Chondrocyte (in vitro differentiated cells): Measurements from ENCODE around the gene TTC9B. TPM values are rescaled to one million over a fixed set of nuclear protein-coding genes. Genes with fewer than 3 reads are reported as not detected.
"Not testable (repeated sequence)": the region's sequence is repeated elsewhere in the genome, so short reads cannot be mapped to it uniquely, and the experiment has no call there.

ENCODE experiments used
- DNase-seq: peaks from one replicate; pipeline ENCODE4 v3.0.0; 2021; ENCODE audit warnings: mixed read lengths, low spot score
- H3K27ac Mint-ChIP-seq: one replicate; pipeline ENCODE4 v1.8.0; 2021; ENCODE audit warnings: mild to moderate bottlenecking, moderate library complexity, mixed read lengths; ENCODE audit not compliant: unreplicated experiment
- H3K27me3 Mint-ChIP-seq: 2 replicates; pipeline ENCODE4 v1.8.0; 2021; ENCODE audit warnings: low read depth, mixed read lengths
- H3K36me3 Mint-ChIP-seq: 2 replicates; pipeline ENCODE4 v1.8.0; 2021; ENCODE audit warnings: low read depth, mixed read lengths
- H3K4me1 Mint-ChIP-seq: 2 replicates; pipeline ENCODE4 v1.8.0; 2021; ENCODE audit warnings: low read depth, mild to moderate bottlenecking, mixed read lengths
- H3K4me3 Mint-ChIP-seq: one replicate; pipeline ENCODE4 v1.8.0; 2021; ENCODE audit warnings: mild to moderate bottlenecking, moderate library complexity, mixed read lengths; ENCODE audit not compliant: unreplicated experiment
- H3K9me3 Mint-ChIP-seq: 2 replicates; pipeline ENCODE4 v1.8.0; 2021; ENCODE audit warnings: low read depth, mixed read lengths
- total RNA-seq: library from RNA; stranded (reverse); gene quantifications from 3 replicates; pipeline ENCODE4 v1.2.1, GENCODE V29; 2021
- TF ChIP-seq, protein P1 (sequence below): fragments of 200-600 bp; sonication (generic); IDR thresholded peaks from 2 replicates; pipeline ENCODE4 v1.5.0; 2021; ENCODE audit warnings: antibody characterized with exemption, mild to moderate bottlenecking, moderate library complexity

The TTC9B gene
- total RNA-seq, 1 donor from 2014 or later = not detected

DNA sequence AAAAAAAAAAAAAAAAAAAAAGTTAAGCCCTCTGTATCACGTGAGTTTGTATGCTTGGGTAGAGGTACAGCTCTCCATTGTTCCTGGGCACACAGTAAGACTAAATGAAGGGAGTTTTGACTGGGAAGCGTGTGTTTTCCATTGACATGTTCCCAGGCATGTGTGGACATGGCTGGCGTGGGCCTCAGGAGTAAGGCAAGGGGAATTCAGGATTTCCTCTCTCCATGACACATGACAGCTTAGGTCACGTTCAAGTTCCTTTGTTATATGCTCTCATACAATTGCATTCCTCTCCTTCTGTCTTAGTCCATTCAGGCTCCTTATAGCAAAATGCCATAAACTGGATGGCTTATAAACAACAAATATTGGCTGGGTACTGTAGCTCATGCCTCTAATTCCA, 44.1 kb downstream of the TTC9B start:
- H3K4me3 Mint-ChIP-seq = no peak overlapping the region
- TF ChIP-seq, protein P1, sequence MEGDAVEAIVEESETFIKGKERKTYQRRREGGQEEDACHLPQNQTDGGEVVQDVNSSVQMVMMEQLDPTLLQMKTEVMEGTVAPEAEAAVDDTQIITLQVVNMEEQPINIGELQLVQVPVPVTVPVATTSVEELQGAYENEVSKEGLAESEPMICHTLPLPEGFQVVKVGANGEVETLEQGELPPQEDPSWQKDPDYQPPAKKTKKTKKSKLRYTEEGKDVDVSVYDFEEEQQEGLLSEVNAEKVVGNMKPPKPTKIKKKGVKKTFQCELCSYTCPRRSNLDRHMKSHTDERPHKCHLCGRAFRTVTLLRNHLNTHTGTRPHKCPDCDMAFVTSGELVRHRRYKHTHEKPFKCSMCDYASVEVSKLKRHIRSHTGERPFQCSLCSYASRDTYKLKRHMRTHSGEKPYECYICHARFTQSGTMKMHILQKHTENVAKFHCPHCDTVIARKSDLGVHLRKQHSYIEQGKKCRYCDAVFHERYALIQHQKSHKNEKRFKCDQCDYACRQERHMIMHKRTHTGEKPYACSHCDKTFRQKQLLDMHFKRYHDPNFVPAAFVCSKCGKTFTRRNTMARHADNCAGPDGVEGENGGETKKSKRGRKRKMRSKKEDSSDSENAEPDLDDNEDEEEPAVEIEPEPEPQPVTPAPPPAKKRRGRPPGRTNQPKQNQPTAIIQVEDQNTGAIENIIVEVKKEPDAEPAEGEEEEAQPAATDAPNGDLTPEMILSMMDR = no peak
- H3K27ac Mint-ChIP-seq = no peak overlapping the region
- H3K36me3 Mint-ChIP-seq = no peaks in the 10 kb centered on the region
- no peaks in the 10 kb centered on the region for H3K4me1 Mint-ChIP-seq
- peaks cover 6% of the 10 kb centered on the region for H3K27me3 Mint-ChIP-seq
- peaks cover 6% of the 10 kb centered on the region for H3K9me3 Mint-ChIP-seq
- DNase-seq = no peak

DNA sequence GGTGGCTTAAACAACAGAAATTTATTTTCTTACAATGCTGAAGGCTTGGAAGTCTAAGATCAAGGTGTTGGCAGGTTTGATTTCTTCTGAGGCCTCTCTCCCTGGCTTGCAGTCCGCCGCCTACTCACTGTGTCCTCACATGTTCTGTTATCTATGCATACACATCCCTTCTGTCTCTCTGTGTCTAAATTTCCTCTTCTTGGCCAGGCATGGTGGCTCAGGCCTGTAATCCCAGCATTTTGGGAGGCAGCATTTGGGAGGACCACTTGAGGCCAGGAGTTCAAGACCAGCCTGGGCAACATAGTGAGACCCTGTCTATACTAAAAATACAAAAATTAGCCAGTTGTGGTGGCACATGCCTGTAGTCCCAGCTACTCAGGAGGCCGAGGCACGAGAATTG, 46.9 kb downstream of the TTC9B start:
- H3K4me3 Mint-ChIP-seq, H3K36me3 Mint-ChIP-seq, DNase-seq, H3K4me1 Mint-ChIP-seq, H3K9me3 Mint-ChIP-seq, H3K27ac Mint-ChIP-seq, H3K27me3 Mint-ChIP-seq: not testable (repeated sequence)

DNA sequence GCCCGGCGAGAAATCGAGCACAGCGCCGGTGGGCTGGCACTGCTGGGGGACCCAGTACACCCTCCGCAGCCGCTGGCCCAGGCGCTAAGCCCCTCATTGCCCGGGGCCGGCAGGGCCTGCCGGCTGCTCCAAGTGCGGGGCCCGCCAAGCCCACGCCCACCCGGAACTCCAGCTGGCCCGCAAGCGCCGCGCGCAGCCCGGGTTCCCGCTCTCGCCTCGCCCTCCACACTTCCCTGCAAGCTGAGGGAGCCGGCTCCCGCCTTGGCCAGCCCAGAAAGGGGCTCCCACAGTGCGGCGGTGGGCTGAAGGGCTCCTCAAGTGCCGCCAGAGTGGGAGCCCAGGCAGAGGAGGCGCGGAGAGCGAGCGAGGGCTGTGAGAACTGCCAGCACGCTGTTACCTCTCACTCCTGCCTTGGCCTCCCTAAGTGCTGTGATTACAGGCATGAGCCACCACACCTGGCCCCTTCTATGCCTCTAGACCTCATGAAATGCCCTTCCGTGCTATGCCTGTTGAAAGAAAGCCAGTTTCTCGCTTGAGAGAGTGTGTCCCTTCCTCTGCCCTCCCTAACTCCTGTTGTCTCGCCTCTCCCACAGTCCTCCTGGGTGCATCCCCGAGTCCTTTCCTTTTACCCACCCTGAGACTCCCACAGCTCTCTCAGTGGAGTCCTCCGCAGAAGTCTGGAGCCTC, 47.7 kb downstream of the TTC9B start:
- not testable (repeated sequence) for H3K4me3 Mint-ChIP-seq, H3K27me3 Mint-ChIP-seq, H3K9me3 Mint-ChIP-seq, H3K4me1 Mint-ChIP-seq, H3K27ac Mint-ChIP-seq, H3K36me3 Mint-ChIP-seq, DNase-seq

DNA sequence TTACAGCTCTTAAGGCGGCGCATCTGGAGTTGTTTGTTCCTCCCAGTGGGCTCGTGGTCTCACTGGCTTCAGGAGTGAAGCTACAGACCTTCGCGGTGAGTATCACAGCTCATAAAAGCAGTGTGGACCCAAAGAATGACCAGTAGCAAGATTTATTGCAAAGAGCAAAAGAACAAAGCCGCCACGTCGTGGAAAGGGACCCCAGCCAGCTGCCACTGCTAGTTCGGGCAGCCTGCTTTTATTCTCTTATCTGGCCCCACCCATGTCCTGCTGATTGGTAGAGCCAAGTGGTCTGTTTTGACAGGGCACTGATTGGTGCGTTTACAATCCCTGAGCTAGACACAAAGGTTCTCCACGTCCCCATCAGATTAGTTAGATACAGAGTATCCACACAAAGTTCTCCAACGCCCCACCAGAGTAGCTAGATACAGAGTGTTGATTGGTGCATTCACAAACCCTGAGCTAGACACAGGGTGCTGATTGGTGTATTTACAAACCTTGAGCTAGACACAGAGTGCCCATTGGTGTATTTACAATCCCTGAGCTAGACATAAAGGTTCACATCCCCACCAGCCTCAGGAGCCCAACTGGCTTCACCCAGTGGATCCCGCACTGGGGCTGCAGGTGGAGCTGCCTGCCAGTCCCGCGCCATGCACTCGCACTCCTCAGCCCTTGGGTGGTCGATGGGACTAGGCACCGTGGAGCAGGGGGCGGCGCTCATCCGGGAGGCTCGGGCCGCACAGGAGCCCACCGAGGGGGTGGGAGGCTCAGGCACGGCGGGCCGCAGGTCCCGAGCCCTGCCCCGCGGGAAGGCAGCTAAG, 48.5 kb downstream of the TTC9B start:
- H3K9me3 Mint-ChIP-seq, H3K4me3 Mint-ChIP-seq, H3K27me3 Mint-ChIP-seq, H3K36me3 Mint-ChIP-seq, DNase-seq, H3K27ac Mint-ChIP-seq, H3K4me1 Mint-ChIP-seq: not testable (repeated sequence)

Other genes with a start within 250 kb of the TTC9B start
- gene PSMC4, start 247.2 kb downstream of the TTC9B start, total RNA-seq = 75.2 to 94.4 TPM (median 75.4 TPM) in 3 replicates
- gene ZNF546, start 221.3 kb downstream of the TTC9B start, total RNA-seq = 2.0 to 7.5 TPM (median 3.6 TPM) in 3 replicates
- gene ZNF780B, start 162.2 kb downstream of the TTC9B start, total RNA-seq = 9.5 to 16.0 TPM (median 10.1 TPM) in 3 replicates
- 6.0 to 11.0 TPM (median 10.9 TPM) in 3 replicates for gene ZNF780A, start 127.4 kb downstream of the TTC9B start, total RNA-seq
- 20.0 to 22.7 TPM (median 21.0 TPM) in 3 replicates for gene MAP3K10, start 27.0 kb downstream of the TTC9B start, total RNA-seq
- gene CCNP, start 8.3 kb upstream of the TTC9B start, total RNA-seq = 0.52 to 0.73 TPM (median 0.59 TPM) in 3 replicates
- gene AKT2, start 67.0 kb upstream of the TTC9B start, total RNA-seq = 99.9 to 136 TPM (median 100 TPM) in 3 replicates
- gene C19orf47, start 130.0 kb upstream of the TTC9B start, total RNA-seq = 19.4 to 22.2 TPM (median 21.5 TPM) in 3 replicates
- gene PLD3, start 130.3 kb upstream of the TTC9B start, total RNA-seq = 478 to 514 TPM (median 487 TPM) in 3 replicates
- 0.20 to 0.53 TPM (median 0.46 TPM) in 3 replicates for gene HIPK4, start 171.8 kb upstream of the TTC9B start, total RNA-seq
- gene PRX, start 195.0 kb upstream of the TTC9B start, total RNA-seq = 3.6 to 4.9 TPM (median 4.5 TPM) in 3 replicates
- gene SERTAD1, start 207.6 kb upstream of the TTC9B start, total RNA-seq = 13.0 to 14.8 TPM (median 14.5 TPM) in 3 replicates
- 36.7 to 43.6 TPM (median 40.3 TPM) in 3 replicates for gene SERTAD3, start 226.0 kb upstream of the TTC9B start, total RNA-seq
- gene BLVRB, start 247.4 kb upstream of the TTC9B start, total RNA-seq = 48.3 to 53.9 TPM (median 53.1 TPM) in 3 replicates
- gene SPTBN4, start 248.6 kb upstream of the TTC9B start, total RNA-seq = 1.4 to 2.5 TPM (median 2.3 TPM) in 3 replicates